Amniotic epithelial cell (primary cell): ENCODE results near the gene PAX2.
A peak's percentile ranks its signal among the peaks of the same experiment; 100 is the strongest.

Source experiments
- DNase-seq: peaks from one replicate; pipeline ENCODE4 v3.0.0-alpha.2; 2010; ENCODE audit warnings: low read depth

PAX2 gene

DNA sequence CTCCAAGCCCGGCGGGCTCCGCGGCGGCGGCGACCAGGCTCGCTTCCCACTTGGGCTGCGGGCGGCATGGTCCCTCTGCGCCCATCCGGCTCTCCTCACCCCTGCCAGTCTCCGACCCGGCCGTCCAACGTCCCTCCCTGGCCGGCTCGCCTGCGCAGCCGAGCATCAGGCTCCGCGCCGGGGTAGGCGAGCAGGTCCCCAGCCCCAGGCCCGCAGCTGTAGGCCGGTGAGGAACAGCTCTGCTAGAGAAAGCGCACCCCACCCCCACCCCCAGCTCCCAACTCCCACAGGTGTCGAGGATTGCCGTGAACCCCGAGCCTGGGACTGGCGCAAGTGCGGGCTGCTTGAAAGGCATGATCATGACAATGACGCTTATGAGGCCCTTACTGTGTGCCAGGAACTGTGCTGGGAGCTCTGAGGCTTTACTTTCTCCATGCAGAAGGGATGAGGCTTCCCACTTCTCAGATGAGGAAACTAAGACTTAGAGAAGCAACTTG lies 20.8 kb upstream of the PAX2 start:
- no peak for DNase-seq

DNA sequence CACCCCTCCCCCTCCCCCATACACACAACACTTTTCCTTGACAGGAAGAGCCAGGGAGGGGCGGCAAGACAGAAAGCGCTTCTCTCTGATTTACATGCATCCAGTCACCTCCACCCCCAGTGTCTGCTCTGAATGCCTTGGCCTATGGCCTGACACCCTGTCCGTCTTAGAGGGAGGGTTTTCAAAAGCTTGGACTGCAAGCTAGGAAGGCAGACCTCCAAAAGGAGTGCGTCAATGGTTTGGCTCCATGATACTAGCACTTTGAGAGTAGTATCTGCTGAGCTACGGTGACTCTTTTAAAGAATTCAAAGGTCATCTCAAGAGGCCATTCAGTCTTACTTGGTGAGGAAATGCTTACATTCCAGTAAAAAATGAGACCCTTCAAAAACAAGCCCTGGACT lies 20.3 kb upstream of the PAX2 start:
- no peak for DNase-seq

DNA sequence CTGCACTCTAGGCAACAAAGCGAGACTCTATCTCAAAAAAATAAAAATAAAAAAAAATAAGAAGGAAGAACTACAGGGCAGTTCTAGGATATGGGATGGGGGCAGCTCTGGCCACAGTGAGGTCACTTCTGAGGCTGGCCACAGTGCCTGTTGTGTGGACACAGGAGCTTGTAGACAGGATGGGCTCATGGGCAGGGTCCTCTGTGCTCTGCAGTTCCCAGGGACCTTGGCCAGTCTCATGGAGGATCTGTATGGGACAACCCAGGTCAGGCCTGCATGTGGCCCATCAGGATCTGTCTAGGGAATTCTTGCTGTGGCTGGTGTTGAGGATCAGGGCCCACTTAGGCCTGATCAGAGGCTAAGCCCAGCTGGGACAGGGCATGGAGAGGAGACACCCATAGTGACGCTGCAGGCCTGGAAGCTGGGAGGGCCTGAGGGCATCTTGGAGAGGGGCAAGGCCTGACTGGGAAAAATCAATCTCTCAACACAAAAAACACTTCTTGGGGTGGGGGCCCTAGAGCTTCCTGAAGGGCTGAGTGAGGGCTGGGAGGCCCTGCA lies 19.4 kb upstream of the PAX2 start:
- DNase-seq = no peak

DNA sequence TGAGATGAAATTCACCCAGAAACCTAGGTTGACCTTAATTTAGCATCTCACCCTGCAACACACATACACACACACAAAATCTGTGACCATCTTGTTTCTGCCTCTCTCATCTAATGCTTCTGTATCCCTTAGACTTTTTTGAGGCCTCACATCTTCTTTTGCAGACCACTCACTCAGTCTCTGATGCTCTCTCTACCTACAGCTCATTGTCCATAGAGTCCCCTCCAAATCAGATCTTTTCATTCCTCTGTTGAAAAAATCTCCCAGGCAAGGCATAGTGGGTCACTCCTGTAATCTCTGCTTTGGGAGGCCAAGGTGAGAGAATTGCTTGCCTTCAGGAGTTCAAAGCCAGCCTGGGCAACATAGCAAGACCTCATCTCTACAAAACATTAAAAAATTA lies 17.6 kb upstream of the PAX2 start:
- DNase-seq = no peak

DNA sequence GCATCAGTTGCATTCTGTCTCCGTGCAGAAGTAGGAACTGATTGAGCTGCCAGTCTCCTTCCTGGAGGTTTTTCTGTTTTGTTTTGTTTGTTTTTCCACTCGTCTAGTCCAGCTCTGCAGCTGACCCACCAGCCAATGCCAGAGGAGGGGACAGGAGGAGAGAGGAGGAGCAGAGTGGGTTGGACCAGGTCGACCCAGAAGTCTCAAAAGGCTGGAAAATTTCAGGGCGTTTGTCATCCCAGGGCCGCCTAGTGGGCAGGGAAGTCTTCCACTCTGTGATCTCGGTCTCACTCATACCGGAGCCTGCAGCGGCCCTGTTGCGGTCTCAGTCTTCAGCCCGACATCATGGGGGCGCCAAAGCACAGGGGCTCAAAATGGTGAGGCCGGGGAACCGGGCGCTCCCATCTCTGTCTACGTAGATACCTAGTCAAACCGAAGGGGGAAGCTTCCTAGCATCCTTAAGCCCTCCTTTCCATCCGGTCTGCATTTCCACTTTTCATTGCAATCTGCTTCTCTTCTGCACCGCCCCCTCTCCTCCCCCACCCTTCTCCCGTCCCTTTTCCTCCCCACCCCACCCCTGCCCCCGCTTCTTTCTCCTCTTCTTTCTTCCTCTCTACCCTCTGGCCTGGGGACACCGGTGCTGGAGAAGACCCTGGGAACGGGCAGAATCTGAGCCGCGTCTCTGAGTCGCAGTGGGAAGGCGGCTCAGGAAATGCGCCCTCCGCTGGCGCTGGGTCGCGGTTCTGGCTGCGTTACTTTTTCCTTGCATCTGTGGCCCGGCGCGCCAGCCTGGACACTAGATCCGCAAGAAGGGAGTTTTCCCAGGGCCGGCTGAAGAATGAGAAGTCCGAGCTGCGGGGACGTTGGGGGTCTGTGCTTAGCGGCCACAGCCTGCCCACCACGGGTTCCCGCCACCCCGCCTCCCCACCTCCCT lies 16.2 kb upstream of the PAX2 start:
- peak; percentile 14 for DNase-seq

DNA sequence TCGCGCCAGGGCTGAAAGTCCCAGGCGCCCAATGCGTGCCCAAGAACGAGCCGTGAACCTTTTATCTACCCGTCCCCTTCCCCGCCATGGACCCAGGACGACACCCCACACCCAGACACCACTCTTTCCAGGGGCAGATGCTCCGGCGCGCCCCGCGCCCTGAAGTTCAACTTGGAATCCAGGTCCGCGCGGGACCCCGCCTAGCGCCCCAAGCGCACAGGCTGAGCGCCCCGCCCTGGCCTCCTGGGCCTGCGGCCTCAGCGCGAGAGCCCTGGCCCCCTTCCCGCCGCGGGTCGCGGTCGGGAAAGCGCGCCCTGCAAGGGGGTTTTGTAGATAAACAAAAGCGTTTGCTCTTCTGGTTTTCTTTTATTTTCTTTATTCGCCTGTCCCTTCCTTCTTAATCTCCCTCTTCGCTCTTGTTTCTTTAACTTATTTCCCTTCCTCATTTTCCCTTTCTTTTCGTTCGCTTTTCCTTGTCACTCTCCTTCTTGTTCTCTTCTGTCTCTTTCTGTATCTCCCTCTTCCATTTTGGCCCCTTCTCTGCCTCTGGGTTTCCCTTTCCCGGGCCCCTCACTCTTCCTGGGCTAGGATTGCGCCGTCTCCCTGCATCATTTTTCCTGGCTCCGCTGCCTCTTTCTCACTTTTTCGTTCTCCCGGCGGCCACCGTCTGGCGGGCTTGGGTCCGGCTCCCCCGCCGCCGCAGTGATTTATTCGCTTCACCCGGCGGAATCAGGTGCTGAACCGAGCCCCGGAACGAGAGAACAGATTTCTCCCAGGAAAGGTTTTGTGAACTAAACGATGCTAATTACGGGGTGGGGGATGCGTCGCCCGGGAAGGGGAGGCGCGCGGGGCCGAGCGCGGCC lies 15.3 kb upstream of the PAX2 start:
- no peak for DNase-seq

DNA sequence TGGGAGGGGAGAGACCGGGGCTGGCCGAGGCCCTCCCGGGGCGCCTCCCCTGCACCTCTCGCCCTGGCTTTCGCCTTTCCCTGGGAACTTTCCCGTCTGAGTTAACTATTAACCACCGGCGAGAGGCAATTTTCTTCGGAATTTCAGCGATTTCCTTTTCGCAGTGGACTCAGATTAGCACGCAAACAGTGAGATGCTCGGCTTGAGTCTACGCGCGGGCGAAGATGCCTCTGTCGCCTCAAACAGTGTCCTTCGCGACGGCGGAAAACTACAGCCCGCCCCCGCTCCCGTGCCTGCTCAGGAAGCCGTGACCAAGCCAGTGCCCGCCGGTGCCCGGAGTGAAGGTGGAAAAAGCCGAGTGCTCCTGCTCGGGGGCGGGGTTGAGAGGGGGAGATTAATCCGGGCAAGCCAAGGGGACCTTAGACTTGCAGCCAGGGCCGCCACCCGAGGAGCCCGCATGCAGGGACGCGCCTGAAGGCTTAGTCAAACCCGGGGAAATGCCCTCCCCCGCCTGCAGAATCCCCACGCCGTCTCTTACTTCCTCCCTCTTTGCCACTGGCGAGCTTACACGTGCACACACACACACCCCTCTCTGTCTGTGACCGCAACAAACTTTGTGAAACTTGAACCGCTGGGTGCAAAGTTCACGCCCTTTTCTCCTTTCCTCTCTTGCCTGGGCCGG lies 14.5 kb upstream of the PAX2 start:
- DNase-seq = peak; percentile 11

DNA sequence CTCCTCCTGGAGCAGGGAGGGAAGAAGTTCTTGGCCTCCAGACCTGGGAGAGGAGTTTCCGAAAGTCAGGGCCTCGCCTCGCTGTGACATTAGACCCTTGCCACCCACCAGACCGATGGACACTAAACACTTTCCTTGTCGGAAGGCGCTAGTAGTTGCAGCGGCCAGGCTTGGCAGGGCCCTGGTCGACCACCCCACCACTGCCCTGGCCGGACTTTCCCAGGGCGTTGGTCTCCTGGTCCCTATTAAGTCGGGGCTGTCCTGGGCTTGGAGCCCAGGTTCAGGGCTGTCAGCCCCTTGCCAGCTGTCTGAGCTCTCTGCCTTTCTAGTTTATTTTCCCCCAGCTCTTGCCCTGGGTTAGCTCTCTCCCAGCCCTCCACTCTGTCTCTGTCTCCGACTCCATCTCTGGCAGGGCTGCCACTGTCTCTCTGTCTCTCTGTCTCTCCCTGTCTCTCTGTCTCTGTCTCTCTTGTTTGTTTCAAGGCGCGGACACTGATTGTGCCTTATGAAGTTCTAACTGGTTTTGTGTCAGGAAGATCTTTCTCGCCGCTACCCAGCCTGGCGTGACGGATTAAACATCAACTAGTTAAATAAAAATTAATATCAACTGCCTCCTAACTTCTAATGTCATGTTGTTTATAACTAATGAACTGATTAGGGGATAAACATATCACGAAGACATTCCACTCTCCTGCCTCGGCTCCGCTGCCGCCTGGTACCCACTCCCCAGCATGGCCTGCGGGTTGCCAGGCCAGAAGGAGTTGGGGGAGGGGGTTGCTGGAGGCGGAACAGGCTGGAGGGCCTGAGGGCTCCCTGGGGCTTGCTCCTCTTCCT lies 13.8 kb upstream of the PAX2 start:
- no peak for DNase-seq

DNA sequence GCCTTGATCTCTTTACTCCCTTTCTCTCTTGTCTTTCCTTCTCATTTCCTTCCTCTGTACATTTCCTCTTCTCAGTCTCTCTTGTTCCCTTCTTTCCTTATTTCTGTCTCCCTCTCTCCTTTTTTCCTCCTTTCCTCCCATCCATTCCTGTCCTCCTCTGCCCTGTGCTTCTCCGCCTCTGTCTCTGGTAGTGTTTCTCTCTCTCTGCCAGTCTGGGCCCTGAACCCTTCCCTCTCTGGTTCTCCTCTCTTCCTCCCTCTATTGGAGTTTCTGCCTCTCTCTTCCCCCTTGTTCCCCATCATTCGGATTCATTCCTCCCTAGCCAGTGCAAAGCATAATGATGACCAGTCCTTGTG lies 13.2 kb upstream of the PAX2 start:
- no peak for DNase-seq

DNA sequence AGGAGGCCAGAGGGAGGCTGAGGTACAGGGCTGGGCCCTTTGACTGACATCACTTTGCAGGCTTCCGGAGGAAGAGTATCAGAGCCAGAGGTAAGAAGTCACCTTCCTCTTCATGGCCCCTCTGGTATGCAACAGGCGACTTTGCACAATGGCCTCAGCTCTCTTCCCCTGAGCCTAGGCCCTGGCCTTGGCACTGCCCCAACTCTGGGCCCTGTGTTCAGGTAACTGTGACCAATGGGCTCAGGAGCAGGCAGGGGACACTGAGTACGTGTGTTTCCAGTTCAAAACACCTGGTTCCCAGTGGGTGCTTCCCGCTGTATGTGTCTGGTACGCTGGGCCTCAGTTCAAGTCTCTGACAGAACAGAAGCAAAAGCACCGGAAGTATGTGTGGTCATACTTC lies 12.1 kb upstream of the PAX2 start:
- no peak for DNase-seq

DNA sequence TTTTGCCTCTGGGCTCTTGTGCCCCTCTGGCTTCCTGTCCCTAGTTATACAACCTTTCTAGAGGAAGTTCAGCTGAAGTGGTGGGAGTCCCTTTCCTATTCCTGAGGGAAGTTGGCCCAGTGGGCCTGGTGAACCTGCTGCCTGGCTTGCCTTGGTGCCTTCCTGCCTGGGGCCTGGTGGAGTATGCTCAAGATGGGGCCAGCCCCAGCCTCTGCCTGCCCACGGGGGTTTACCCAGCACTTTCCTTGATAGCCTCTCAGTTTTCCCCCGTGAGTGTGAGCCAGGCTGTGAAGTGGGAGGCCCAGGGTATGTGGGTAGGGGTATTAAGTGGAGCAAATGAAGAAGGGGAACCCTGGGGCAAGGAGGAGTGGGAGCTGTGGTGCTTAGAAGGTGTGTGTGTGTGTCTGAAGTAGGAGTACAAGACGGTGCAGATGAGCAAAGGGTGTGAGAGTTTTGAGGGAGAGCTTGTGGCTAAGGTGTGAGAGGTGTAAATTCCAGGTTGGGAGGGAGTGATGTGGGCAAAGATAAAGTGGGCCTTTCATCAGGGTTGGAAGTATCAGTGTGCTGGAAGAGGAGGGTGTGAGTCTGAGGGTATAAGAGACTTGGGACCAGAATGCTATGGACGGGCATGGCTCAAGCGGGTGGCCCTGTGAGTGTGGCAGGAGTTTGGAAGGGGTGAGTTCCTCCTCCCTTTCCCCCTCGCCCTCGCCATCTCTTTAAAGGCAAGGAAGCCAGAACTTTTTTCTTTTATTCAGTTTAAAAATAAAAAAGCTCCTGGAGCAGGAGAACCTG lies 10.9 kb upstream of the PAX2 start:
- DNase-seq = no peak

DNA sequence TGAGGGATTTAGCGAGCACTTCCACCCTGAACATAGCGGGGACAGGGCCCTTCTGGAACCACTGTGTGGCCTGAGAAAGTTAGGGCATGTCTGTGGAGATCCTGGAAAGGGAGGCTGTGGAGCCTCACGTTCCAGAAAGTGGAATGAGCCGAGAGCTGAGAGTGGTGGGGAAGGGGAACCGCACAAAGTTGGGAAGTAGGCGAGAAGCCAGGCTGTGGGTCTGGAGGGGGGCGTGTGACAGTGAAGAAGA lies 10.4 kb upstream of the PAX2 start:
- no peak for DNase-seq

DNA sequence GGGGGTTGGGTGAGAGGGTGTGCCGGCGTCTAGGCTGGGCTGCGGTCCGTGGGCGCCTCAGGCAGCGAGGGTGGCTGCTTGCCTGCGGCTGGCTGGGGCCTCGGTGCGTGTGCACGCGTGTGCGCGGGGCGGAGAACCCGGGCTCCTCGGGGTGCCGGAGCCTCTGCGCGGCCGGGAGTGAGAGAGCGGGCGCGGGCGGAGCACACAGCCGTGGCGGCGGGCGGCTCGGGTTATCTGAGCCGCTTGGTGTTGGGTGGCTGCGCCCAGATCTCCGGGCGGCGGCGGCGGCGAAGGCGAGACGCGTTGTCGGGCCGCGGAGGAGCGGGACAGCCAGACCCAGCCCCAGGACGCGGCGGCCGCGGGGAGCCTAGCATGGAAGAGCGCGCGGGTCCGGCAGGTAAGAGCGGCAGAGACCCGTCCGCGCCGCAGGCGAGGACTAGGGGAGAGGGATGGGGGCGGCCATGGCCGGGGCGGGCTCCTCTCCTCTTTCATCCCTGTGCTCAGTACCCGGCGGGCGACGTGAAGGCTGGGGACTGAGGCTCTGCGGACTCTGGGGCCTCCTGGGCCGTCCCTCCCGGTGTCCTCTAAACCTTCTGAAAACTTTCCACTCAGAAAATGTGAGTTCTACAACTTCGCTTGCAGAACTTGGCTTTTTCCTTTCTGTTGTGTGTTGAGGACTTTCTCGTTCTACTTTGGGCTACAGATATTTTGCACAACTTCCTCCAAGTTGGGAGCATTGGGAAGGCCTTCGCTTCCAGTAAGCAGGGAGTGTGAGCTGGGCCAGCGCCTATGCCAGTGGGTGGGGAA lies 9.8 kb upstream of the PAX2 start:
- DNase-seq = no peak

DNA sequence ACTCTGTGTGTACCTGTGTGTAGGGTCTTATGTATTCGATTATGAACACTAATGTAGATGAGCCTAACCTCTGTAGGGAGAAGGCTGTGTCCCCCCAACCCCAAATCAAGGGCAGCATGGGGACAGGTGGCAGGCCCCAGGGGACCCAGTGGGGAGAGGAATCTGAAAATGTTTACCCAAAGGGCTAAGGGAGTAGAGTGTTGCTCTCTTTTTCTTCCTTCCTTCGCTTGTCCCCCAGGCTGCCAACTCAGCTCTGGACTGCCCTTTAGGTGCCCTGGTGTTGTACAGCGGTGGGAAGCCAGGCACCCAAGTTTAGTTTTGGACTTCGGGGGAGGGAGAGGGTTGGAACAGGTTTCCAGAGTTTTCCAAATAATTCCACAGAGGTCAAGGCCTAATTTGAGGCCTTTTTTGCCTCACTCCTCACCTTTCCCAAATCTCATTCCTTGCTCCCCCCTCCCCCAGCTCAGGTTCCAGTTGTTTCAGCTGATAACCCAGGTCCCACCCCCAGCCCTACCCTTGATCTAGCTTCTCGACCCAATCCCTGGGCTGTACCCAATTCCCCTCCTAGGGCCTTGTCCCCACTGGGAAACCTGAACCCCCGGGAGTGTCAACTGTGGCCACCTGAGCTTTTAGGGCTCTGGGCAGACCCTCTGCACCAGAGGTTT lies 9.1 kb upstream of the PAX2 start:
- DNase-seq = no peak

DNA sequence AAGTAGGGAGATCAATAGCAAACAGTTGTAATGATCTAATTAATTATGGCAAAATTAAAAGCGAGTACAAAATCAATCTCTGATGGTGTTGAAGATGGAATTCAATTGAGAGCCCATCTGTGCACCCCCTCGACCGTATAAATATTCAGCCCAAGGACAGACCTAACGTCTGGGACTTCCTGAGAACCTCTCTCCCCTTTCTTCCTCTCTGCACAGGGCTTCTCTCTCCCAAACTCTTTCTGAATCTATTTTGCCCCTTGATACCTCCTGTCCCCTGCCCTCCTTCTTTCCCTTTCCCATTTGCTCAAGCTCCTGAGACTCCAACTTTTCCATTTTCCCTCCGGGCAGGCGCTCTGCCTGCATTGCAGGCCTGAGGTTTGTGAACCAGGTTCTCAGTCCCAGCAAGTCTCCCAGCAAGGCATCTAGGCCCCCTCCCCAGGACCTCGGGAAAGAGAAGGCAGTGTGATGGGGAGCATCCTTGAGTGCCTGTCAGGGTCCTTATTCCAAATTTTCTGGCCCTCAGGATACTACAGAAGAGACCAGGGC lies 8.5 kb upstream of the PAX2 start:
- DNase-seq = no peak

DNA sequence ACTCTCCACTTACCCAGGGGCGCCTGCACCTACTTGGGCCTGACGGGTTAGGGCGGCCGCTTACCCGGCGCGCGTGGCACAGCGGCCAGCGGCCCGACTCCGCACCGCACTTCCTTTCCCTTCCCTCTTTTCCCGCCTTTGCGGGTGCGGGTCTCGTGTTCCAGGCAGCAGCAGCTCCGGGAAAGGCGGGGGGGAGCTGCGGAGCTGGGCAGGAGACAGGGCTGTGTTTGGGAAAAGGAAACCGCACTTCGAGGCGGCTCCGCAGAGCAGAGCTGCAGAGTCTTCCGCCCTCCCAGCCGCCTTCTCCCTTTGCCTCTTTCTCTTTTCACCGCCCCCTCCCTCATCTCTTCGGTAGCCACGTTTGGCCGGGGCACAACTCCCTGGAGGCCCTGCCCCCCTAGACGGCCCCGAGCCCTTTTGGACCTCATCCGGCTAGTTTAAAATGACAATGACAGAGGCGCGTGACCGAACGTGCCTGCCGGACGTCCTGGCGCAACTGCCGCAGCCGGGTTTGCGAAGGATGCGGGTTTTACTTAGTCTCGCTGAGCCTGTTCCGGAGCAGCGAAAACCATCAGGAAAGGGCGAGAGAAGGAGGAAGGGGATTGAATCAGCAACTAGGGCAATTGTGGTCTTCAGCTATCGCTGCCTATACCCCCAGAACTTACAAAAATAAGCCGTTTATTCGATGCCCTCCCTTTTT lies 7.9 kb upstream of the PAX2 start:
- no peak for DNase-seq

DNA sequence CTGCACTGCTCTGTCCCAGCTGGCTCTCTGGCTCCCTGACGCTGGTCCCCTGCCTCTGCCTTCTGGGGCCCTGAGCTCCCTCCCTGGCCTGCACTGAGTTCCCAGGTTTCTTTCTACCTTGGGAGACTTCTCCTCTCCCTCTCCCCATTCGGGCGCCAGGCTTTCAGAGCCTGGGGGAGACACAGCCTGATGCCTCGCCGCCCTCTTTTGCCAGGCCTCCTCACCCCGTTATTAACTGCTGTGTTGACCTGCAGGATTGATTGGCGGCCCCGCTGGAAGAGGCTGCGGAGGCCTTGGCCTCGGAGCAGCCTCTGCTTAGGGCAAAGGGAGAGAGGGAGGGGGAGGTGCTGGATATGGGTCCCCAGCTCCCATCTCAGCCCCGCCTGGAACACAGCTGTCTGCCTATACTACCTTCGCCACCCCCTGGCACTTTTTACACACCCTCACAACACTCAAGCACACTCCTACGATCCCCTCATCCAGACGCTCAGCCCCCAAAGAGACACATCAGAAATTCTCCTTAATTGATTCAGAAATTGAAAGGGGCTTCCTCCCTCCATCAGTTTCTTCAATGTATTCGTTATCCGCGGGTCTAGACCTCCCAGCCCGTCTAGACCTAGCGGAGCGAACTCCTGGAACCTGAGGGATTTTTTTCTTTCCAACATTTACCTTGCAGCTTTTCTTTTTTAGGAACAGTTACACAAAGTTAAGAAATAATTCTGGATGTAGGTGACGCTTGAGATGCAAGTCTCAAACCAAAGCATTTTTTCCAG lies 7.1 kb upstream of the PAX2 start:
- no peak for DNase-seq
